ENCODE results near the gene COPB1. TPM values are rescaled to one million over a fixed set of nuclear protein-coding genes. Genes with fewer than 3 reads are reported as not detected.
"Not testable (repeated sequence)": the region's sequence is repeated elsewhere in the genome, so short reads cannot be mapped to it uniquely, and the experiment has no call there.

Gene COPB1
- polyA plus RNA-seq, 2 donors, result 35.2 to 50.1 TPM

- Histone ChIP-seq H3K27me3 (ENCODE audit: control insufficient read depth in 1 of 2, insufficient read depth in 2 of 2, low read length in 2 of 2) (no peaks in the 10 kb centered on the region), H3K4me1 (ENCODE audit: control insufficient read depth in 2 of 2, insufficient read depth in 2 of 2, low read length in 1 of 2) (no peaks in the 10 kb centered on the region), H3K36me3 (ENCODE audit: control insufficient read depth in 2 of 2, insufficient read depth in 2 of 2, low read length in 1 of 2) (no peaks in the 10 kb centered on the region), H3K27ac (ENCODE audit: low read depth in 2 of 2, low read length in 1 of 2) (peak overlapping the region in 1 of 2 donors; percentile 51), H3K9me3 (ENCODE audit: control insufficient read depth in 2 of 2, insufficient read depth in 1 of 2, low read depth in 1 of 2, low read length in 1 of 2) (no peaks in the 10 kb centered on the region), H3K4me3 (ENCODE audit: low read depth in 1 of 2, low read length in 2 of 2) (no peak overlapping the region)
- WGBS, 2 donors, result 56 to 58% methylated on average over 6 of the region's 6 CpGs
Observed at GRCh38 chr11:14538271-14538925, 38.8 kb upstream of the COPB1 start.

GRCh38 chr11:14537134-14537599 is 37.6 kb upstream of the COPB1 start:
- H3K4me1 ChIP-seq (ENCODE audit: control insufficient read depth in 2 of 2, insufficient read depth in 2 of 2, low read length in 1 of 2), result no peaks in the 10 kb centered on the region
- 10% methylated on average over 5 of the region's 5 CpGs for WGBS, 2 donors
- no peaks in the 10 kb centered on the region for H3K27me3 ChIP-seq (ENCODE audit: control insufficient read depth in 1 of 2, insufficient read depth in 2 of 2, low read length in 2 of 2)
- H3K27ac ChIP-seq (ENCODE audit: low read depth in 2 of 2, low read length in 1 of 2), result no peak overlapping the region
- no peak overlapping the region for H3K4me3 ChIP-seq (ENCODE audit: low read depth in 1 of 2, low read length in 2 of 2)
- H3K9me3 ChIP-seq (ENCODE audit: control insufficient read depth in 2 of 2, insufficient read depth in 1 of 2, low read depth in 1 of 2, low read length in 1 of 2), result no peaks in the 10 kb centered on the region
- H3K36me3 ChIP-seq (ENCODE audit: control insufficient read depth in 2 of 2, insufficient read depth in 2 of 2, low read length in 1 of 2), result no peaks in the 10 kb centered on the region

- H3K36me3 ChIP-seq (ENCODE audit: control insufficient read depth in 2 of 2, insufficient read depth in 2 of 2, low read length in 1 of 2); H3K4me3 ChIP-seq (ENCODE audit: low read depth in 1 of 2, low read length in 2 of 2); H3K27ac ChIP-seq (ENCODE audit: low read depth in 2 of 2, low read length in 1 of 2); H3K27me3 ChIP-seq (ENCODE audit: control insufficient read depth in 1 of 2, insufficient read depth in 2 of 2, low read length in 2 of 2); H3K9me3 ChIP-seq (ENCODE audit: control insufficient read depth in 2 of 2, insufficient read depth in 1 of 2, low read depth in 1 of 2, low read length in 1 of 2); H3K4me1 ChIP-seq (ENCODE audit: control insufficient read depth in 2 of 2, insufficient read depth in 2 of 2, low read length in 1 of 2): not testable (repeated sequence)
- WGBS, 2 donors, result 85 to 94% methylated on average over 3 to 4 of the region's 4 CpGs
Observed at GRCh38 chr11:14535166-14535565, 35.6 kb upstream of the COPB1 start.

- Histone ChIP-seq H3K4me3 (ENCODE audit: low read depth in 1 of 2, low read length in 2 of 2) (no peak overlapping the region), H3K9me3 (ENCODE audit: control insufficient read depth in 2 of 2, insufficient read depth in 1 of 2, low read depth in 1 of 2, low read length in 1 of 2) (no peaks in the 10 kb centered on the region), H3K27ac (ENCODE audit: low read depth in 2 of 2, low read length in 1 of 2) (no peak overlapping the region), H3K27me3 (ENCODE audit: control insufficient read depth in 1 of 2, insufficient read depth in 2 of 2, low read length in 2 of 2) (no peaks in the 10 kb centered on the region), H3K36me3 (ENCODE audit: control insufficient read depth in 2 of 2, insufficient read depth in 2 of 2, low read length in 1 of 2) (no peaks in the 10 kb centered on the region), H3K4me1 (ENCODE audit: control insufficient read depth in 2 of 2, insufficient read depth in 2 of 2, low read length in 1 of 2) (no peaks in the 10 kb centered on the region)
- WGBS, 2 donors, result 90 to 94% methylated on average over 2 of the region's 2 CpGs
Observed at GRCh38 chr11:14529951-14530350, 30.3 kb upstream of the COPB1 start.

GRCh38 chr11:14529321-14529720 is 29.7 kb upstream of the COPB1 start:
- no peaks in the 10 kb centered on the region for H3K4me1 ChIP-seq (ENCODE audit: control insufficient read depth in 2 of 2, insufficient read depth in 2 of 2, low read length in 1 of 2)
- H3K9me3 ChIP-seq (ENCODE audit: control insufficient read depth in 2 of 2, insufficient read depth in 1 of 2, low read depth in 1 of 2, low read length in 1 of 2), result no peaks in the 10 kb centered on the region
- 78 to 89% methylated on average over 3 of the region's 3 CpGs for WGBS, 2 donors
- no peak overlapping the region for H3K27ac ChIP-seq (ENCODE audit: low read depth in 2 of 2, low read length in 1 of 2)
- H3K36me3 ChIP-seq (ENCODE audit: control insufficient read depth in 2 of 2, insufficient read depth in 2 of 2, low read length in 1 of 2), result no peaks in the 10 kb centered on the region
- no peaks in the 10 kb centered on the region for H3K27me3 ChIP-seq (ENCODE audit: control insufficient read depth in 1 of 2, insufficient read depth in 2 of 2, low read length in 2 of 2)
- no peak overlapping the region for H3K4me3 ChIP-seq (ENCODE audit: low read depth in 1 of 2, low read length in 2 of 2)

GRCh38 chr11:14522801-14523200 is 23.2 kb upstream of the COPB1 start:
- Histone ChIP-seq H3K36me3 (ENCODE audit: control insufficient read depth in 2 of 2, insufficient read depth in 2 of 2, low read length in 1 of 2) (no peaks in the 10 kb centered on the region), H3K9me3 (ENCODE audit: control insufficient read depth in 2 of 2, insufficient read depth in 1 of 2, low read depth in 1 of 2, low read length in 1 of 2) (no peaks in the 10 kb centered on the region), H3K27ac (ENCODE audit: low read depth in 2 of 2, low read length in 1 of 2) (no peak overlapping the region), H3K27me3 (ENCODE audit: control insufficient read depth in 1 of 2, insufficient read depth in 2 of 2, low read length in 2 of 2) (no peaks in the 10 kb centered on the region), H3K4me1 (ENCODE audit: control insufficient read depth in 2 of 2, insufficient read depth in 2 of 2, low read length in 1 of 2) (no peaks in the 10 kb centered on the region), H3K4me3 (ENCODE audit: low read depth in 1 of 2, low read length in 2 of 2) (no peak overlapping the region)
- 93 to 96% methylated on average over 1 of the region's 1 CpG for WGBS, 2 donors

GRCh38 chr11:14522245-14522644 is 22.6 kb upstream of the COPB1 start:
- H3K27me3 ChIP-seq (ENCODE audit: control insufficient read depth in 1 of 2, insufficient read depth in 2 of 2, low read length in 2 of 2), result no peaks in the 10 kb centered on the region
- no peaks in the 10 kb centered on the region for H3K9me3 ChIP-seq (ENCODE audit: control insufficient read depth in 2 of 2, insufficient read depth in 1 of 2, low read depth in 1 of 2, low read length in 1 of 2)
- H3K27ac ChIP-seq (ENCODE audit: low read depth in 2 of 2, low read length in 1 of 2), result no peak overlapping the region
- no peaks in the 10 kb centered on the region for H3K36me3 ChIP-seq (ENCODE audit: control insufficient read depth in 2 of 2, insufficient read depth in 2 of 2, low read length in 1 of 2)
- no peak overlapping the region for H3K4me3 ChIP-seq (ENCODE audit: low read depth in 1 of 2, low read length in 2 of 2)
- no peaks in the 10 kb centered on the region for H3K4me1 ChIP-seq (ENCODE audit: control insufficient read depth in 2 of 2, insufficient read depth in 2 of 2, low read length in 1 of 2)
- WGBS, 2 donors, result 98 to 100% methylated on average over 1 of the region's 1 CpG

GRCh38 chr11:14520747-14521151 is 21.1 kb upstream of the COPB1 start:
- H3K4me3 ChIP-seq (ENCODE audit: low read depth in 1 of 2, low read length in 2 of 2), result peak overlapping the region; percentile 79 to 99
- peaks cover 2 to 4% of the 10 kb centered on the region in 2 donors for H3K36me3 ChIP-seq (ENCODE audit: control insufficient read depth in 2 of 2, insufficient read depth in 2 of 2, low read length in 1 of 2)
- 12 to 13% methylated on average over 11 of the region's 11 CpGs for WGBS, 2 donors
- no peaks in the 10 kb centered on the region for H3K9me3 ChIP-seq (ENCODE audit: control insufficient read depth in 2 of 2, insufficient read depth in 1 of 2, low read depth in 1 of 2, low read length in 1 of 2)
- peak overlapping the region; percentile 86 to 88 for H3K27ac ChIP-seq (ENCODE audit: low read depth in 2 of 2, low read length in 1 of 2)
- no peaks in the 10 kb centered on the region for H3K4me1 ChIP-seq (ENCODE audit: control insufficient read depth in 2 of 2, insufficient read depth in 2 of 2, low read length in 1 of 2)
- H3K27me3 ChIP-seq (ENCODE audit: control insufficient read depth in 1 of 2, insufficient read depth in 2 of 2, low read length in 2 of 2), result no peaks in the 10 kb centered on the region

- peak within 1 kb of the TSS; percentile 86 to 97 for H3K27ac ChIP-seq (ENCODE audit: low read depth in 2 of 2, low read length in 1 of 2)
- H3K27me3 ChIP-seq (ENCODE audit: control insufficient read depth in 1 of 2, insufficient read depth in 2 of 2, low read length in 2 of 2), result no peaks in the 10 kb centered on the region
- H3K9me3 ChIP-seq (ENCODE audit: control insufficient read depth in 2 of 2, insufficient read depth in 1 of 2, low read depth in 1 of 2, low read length in 1 of 2), result no peaks in the 10 kb centered on the region
- peak within 1 kb of the TSS; percentile 79 to 99 for H3K4me3 ChIP-seq (ENCODE audit: low read depth in 1 of 2, low read length in 2 of 2)
- whole genome bisulfite sequencing, 2 donors, result 0 to 1% methylated on average over 56 of the region's 56 CpGs
- peaks cover 3 to 4% of the 10 kb centered on the region in 2 donors for H3K36me3 ChIP-seq (ENCODE audit: control insufficient read depth in 2 of 2, insufficient read depth in 2 of 2, low read length in 1 of 2)
- H3K4me1 ChIP-seq (ENCODE audit: control insufficient read depth in 2 of 2, insufficient read depth in 2 of 2, low read length in 1 of 2), result no peaks in the 10 kb centered on the region
Observed at GRCh38 chr11:14519917-14520746, 20.5 kb upstream of the COPB1 start, which contains the start of gene PSMA1. PSMA1 (minus strand) TSS chr11:14520386; CDS start chr11:14520299, 87 bp downstream.

Data from esophagus (tissue), 2 donors.